Upper lobe of right lung (tissue), 1 donor: ENCODE measurements around the gene IPCEF1. TPM values are rescaled to one million over a fixed set of nuclear protein-coding genes. Genes with fewer than 3 reads are reported as not detected.
A peak's percentile ranks its signal among the peaks of the same experiment; 100 is the strongest.

Source experiments
- ATAC-seq: fragments of 200-7000 bp; cut with Tn5 transposase; one replicate; pipeline ENCODE4 v1.9.1; 2020; ENCODE audit warnings: mild to moderate bottlenecking, moderate library complexity
- DNase-seq: peaks from one replicate; pipeline ENCODE4 v3.0.0-alpha.2; 2020
- H3K27ac ChIP-seq: fragments of 200-600 bp; one replicate; pipeline ENCODE4 v1.8.0; 2022
- H3K27me3 ChIP-seq: fragments of 200-600 bp; one replicate; pipeline ENCODE4 v1.8.0; 2022; ENCODE audit warnings: mild to moderate bottlenecking
- H3K36me3 ChIP-seq: fragments of 200-600 bp; one replicate; pipeline ENCODE4 v1.8.0; 2022
- H3K4me1 ChIP-seq: fragments of 200-600 bp; one replicate; pipeline ENCODE4 v1.8.0; 2022
- H3K4me3 ChIP-seq: fragments of 200-600 bp; one replicate; pipeline ENCODE4 v1.8.0; 2022; ENCODE audit warnings: mild to moderate bottlenecking
- H3K9me3 ChIP-seq: fragments of 200-600 bp; one replicate; pipeline ENCODE4 v1.8.0; 2022
- intact Hi-C: fragments of 100-400 bp; cut with DNase I; formaldehyde crosslinking; loops from one replicate; pipeline ENCODE4 v1.11.0; 2022
- total RNA-seq: library from RNA; stranded (reverse); fragmentation: NEBNext Ultra II Directional; extraction: Animal tissue kit (Norgen Biotek cat#: 25700); gene quantifications from one replicate; pipeline ENCODE4 v1.2.1, GENCODE V29; 2021
- TF ChIP-seq, protein P1 (sequence below): fragments of 200-600 bp; IDR thresholded peaks from one replicate; pipeline ENCODE4 v1.8.0; 2022; ENCODE audit warnings: antibody characterized with exemption
- donor health status: DM: no; HTN: yes; CAD: no; lungs with severe emphysema.

IPCEF1 gene
- total RNA-seq, 1 donor from 2014 or later: 8.8 TPM

DNA sequence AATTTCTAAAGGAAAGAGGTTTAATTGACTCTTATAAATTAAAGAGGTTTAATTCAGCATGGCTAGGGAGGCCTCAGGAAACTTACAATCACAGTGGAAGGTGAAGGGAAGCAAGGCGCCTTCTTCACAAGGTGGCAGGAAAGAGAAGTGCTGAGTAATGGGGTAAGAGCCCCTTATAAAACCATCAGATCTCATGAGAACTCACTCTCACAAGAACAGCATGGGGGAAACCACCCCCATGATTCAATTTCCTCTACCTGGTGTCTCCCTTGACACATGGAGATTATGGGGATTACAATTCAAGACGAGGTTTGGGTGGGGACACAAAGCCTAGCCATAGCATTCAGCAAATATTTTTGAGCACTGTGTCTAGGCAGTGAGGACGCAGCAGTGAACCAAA lies 3.9 kb upstream of the IPCEF1 start:
- H3K9me3 ChIP-seq: no peaks in the 10 kb centered on the region
- ATAC-seq (no peak), DNase-seq (no peak)
- intact Hi-C loops: no loop called here
- TF ChIP-seq, protein P1, sequence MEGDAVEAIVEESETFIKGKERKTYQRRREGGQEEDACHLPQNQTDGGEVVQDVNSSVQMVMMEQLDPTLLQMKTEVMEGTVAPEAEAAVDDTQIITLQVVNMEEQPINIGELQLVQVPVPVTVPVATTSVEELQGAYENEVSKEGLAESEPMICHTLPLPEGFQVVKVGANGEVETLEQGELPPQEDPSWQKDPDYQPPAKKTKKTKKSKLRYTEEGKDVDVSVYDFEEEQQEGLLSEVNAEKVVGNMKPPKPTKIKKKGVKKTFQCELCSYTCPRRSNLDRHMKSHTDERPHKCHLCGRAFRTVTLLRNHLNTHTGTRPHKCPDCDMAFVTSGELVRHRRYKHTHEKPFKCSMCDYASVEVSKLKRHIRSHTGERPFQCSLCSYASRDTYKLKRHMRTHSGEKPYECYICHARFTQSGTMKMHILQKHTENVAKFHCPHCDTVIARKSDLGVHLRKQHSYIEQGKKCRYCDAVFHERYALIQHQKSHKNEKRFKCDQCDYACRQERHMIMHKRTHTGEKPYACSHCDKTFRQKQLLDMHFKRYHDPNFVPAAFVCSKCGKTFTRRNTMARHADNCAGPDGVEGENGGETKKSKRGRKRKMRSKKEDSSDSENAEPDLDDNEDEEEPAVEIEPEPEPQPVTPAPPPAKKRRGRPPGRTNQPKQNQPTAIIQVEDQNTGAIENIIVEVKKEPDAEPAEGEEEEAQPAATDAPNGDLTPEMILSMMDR: no peak
- H3K36me3 ChIP-seq: no peaks in the 10 kb centered on the region
- no peak overlapping the region for H3K27ac ChIP-seq
- no peaks in the 10 kb centered on the region for H3K4me1 ChIP-seq
- H3K27me3 ChIP-seq: no peaks in the 10 kb centered on the region
- H3K4me3 ChIP-seq: no peak overlapping the region

DNA sequence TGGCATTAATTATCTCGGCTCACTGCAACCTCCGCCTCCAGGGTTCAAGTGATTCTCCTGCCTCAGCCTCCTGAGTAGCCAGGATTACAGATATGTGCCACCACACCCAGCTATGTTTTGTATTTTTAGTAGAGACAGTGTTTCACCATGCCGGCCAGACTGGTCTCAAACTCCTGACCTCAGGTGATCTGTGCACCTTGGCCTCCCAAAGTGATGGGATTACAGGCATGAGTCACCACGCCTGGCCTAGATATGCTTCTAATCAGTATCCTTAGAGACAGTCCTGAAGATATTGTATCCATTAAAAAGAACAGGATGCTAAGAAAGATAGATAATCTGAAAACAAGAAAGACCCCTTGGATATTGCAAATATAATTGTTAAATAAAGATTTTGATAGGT lies 3.1 kb upstream of the IPCEF1 start:
- Histone ChIP-seq H3K4me1 (peaks cover under 1% of the 10 kb centered on the region), H3K27ac (no peak overlapping the region), H3K9me3 (no peaks in the 10 kb centered on the region), H3K36me3 (no peaks in the 10 kb centered on the region), H3K27me3 (no peaks in the 10 kb centered on the region), H3K4me3 (no peak overlapping the region)
- ATAC-seq (no peak), DNase-seq (no peak)
- TF ChIP-seq, protein P1: no peak
- intact Hi-C loops: no loop called here

DNA sequence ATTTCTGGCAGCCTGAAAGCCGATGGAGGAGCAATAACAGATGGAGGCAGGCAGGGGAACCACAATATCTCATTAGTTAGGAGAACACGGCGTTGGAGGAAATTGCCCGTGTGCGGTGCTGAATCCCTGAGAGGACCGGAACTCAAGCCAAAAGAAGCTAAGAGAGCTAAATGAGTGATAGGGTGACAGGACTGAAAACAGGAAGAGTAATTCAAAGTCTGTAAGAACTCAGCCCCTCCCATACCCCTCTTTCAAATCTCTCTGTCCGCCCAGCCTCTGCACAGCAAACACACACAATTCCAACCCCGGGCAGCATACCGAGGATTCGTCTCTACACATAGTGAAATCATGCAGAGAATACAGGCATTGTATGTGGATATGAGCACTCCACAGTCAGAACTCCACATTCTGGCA lies 2.6 kb upstream of the IPCEF1 start:
- intact Hi-C loops: no loop called here
- H3K27me3 ChIP-seq: no peaks in the 10 kb centered on the region
- H3K27ac ChIP-seq: no peak overlapping the region
- TF ChIP-seq, protein P1: no peak
- DNase-seq (no peak), ATAC-seq (peak; percentile 21)
- peak overlapping the region; percentile 2 for H3K4me3 ChIP-seq
- H3K4me1 ChIP-seq: peaks cover 2% of the 10 kb centered on the region
- no peaks in the 10 kb centered on the region for H3K36me3 ChIP-seq
- no peaks in the 10 kb centered on the region for H3K9me3 ChIP-seq

DNA sequence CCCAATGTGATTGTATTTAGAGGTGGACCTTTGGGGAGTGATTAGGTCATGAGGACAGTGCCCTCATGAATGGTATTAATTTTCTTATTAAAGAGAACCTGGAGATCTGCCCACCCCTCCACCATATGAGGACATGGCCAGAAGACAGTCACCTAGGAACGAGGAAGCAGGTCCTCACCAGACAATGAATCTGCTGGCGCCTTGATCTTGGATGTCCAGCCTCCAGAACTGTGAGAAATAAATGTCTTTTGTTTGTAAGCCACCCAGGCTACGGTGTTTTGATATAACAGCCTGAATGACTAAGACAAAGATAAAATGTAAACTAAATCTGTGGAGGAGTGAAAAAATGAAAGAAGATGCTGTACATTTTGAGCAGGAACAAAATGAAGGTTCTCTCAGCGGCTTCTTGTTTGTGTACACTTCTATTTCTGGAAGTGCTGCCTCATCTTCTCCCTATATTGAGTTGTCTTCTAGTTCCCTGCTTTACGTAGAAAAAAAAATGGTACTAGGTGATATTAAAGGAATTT lies 1.5 kb upstream of the IPCEF1 start:
- H3K27ac ChIP-seq: no peak overlapping the region
- intact Hi-C loops: no loop called here
- H3K9me3 ChIP-seq: no peaks in the 10 kb centered on the region
- no peaks in the 10 kb centered on the region for H3K27me3 ChIP-seq
- no peaks in the 10 kb centered on the region for H3K36me3 ChIP-seq
- TF ChIP-seq, protein P1: no peak
- DNase-seq (no peak), ATAC-seq (no peak)
- no peak overlapping the region for H3K4me3 ChIP-seq
- H3K4me1 ChIP-seq: peaks cover 2% of the 10 kb centered on the region

DNA sequence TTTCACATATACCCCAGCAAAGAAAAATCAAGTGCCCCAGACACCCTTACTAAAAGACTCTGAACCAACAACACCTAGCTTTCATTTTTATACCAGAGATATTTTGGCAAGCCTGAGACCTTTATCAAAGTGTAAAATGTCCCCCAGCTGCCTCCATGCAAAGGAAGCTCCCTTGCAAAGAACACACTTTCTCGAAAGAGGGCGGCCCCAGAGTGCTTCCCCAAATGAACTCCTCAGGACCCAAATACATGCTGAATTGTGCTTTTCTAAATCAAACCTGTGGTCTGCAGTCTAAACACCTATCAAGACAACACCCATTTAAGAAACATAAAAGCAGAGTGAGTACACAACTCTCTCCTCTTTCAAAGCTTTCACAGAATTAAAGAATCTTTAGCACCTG lies 490 bp downstream of the IPCEF1 start:
- DNase-seq: no peak
- no peak for ATAC-seq
- no peaks in the 10 kb centered on the region for H3K36me3 ChIP-seq
- TF ChIP-seq, protein P1: no peak
- H3K27ac ChIP-seq: peak overlapping the region; percentile 24
- peaks cover 2% of the 10 kb centered on the region for H3K4me1 ChIP-seq
- no peaks in the 10 kb centered on the region for H3K27me3 ChIP-seq
- no peaks in the 10 kb centered on the region for H3K9me3 ChIP-seq
- intact Hi-C loops: no loop called here
- no peak overlapping the region for H3K4me3 ChIP-seq

DNA sequence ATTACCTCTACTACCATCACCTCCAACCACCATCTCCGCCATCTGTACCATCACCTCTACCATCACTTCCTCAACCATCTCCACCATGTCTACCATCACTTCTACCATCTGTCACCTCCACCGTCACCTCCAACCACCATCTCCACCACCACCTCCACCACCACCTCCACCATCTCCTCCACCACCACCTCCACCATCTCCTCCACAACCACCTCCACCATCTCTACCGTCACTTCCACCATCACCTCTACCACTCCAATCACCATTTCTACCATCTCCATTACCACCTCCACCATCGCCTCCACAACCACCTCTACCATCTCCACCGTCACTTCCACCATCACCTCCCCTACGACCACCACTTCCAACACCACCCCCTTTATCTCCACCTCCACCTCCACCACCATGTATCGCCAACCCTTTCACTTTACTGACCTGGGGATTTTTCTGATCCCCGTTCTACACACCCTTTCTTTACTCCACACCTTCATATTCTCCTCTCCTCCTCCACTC lies 2.3 kb downstream of the IPCEF1 start:
- ATAC-seq (no peak), DNase-seq (no peak)
- intact Hi-C loops: no loop called here
- H3K27ac ChIP-seq: no peak overlapping the region
- TF ChIP-seq, protein P1: no peak
- H3K4me3 ChIP-seq: no peak overlapping the region
- peaks cover 2% of the 10 kb centered on the region for H3K4me1 ChIP-seq
- no peaks in the 10 kb centered on the region for H3K36me3 ChIP-seq
- H3K27me3 ChIP-seq: no peaks in the 10 kb centered on the region
- no peaks in the 10 kb centered on the region for H3K9me3 ChIP-seq
